GM18508 (cell line): ENCODE measurements around the gene CCDC116.
"Not testable (repeated sequence)": the region's sequence is repeated elsewhere in the genome, so short reads cannot be mapped to it uniquely, and the experiment has no call there.

Experiments used
- ATAC-seq: cut with Tn5 transposase; IDR thresholded peaks from one replicate; pipeline ENCODE4 v1.9.1; 2021; ENCODE audit warnings: moderate number of reproducible peaks; ENCODE audit not compliant: insufficient read depth, unreplicated experiment

CCDC116 gene

GRCh38 chr22:21632237-21632895 is at the start of gene CCDC116:
Gene CCDC116 (plus strand): TSS chr22:21632760. CDS start chr22:21633182, 422 bp downstream.
- ATAC-seq: no peak

DNA sequence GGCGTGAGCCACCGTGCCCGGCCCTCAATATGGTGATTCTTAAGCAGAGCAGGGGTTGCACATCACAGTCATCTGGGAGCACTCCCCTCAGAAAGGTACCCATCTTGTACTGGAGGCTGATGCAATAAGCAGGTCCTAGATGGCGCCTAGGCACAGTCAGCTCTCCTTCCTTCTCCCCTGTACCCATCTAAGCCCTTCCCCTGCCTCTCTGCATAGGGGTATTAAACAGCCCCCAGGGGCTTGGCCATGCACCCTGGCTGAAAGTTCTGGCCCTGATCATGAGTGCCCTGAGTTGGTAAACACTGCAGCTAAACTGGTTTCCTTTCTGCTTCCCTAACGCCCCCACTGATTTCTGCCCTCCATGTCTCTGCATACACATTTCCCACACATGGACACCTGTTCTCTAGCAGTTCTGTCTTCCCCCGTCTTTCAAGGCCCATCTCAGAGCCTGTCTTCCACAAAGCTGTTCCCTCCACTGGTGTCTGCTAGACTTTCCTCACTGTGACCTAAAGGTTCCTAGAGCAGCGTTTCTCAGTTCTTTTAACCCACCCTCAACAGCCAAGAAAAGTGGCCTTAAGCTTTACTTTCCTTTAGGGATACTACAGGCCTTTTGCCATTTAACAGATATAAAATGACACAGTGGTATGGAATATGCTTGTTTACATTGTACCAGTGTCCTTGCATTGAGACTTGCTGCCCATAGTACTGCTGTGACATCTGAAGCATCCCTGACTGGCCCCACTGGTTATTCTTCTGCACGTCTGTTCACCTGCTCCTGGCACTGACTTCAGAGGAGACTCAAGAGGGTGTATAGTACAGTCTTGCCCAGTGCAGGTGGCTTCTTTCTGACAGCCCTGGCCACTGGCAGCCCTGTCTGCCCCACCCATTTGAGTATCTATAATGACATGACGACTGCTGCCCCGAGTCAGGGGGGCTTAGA is 49.5 kb upstream of the CCDC116 start:
- ATAC-seq: no peak

GRCh38 chr22:21585389-21585788 is 47.2 kb upstream of the CCDC116 start:
- no peak for ATAC-seq

DNA sequence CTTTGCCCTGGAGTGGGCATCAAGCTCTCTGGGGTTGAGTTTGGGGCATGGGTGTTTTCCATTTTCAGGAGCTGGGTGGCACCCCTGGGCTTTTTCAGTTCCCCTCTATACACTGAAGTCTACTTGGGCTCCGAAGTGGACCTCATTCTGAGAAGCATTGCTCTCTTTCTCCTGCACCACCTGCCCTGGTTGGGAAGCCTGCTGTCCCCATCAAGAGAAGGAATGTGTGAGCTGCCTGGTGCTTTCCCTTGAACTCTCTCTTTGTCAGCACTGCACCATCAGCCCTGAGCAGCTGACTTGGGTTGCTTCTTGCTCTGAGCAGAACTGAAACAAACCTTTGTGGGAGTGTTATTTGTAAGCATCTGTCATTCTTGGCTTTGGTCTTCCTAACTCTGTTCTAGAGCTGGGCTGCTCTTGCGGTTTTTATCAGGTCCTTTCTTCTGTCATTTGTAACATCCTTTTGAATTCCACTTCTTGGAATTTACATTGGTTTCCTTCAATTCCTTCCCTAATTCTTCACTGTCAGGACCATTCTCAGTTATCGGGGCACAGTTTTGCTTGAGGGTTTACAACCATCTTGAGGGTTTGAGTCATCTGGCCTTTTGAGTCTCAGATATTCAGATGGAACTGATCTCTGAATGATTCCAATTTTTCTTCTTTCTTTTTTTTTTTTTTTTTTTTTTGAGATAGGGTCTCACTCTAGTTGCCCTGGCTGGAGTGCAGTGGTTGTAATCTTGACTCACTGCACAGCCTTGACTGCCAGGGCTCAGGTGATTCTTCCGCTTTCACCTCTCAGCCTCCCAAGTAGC is 44.6 kb upstream of the CCDC116 start:
- ATAC-seq: no peak

DNA sequence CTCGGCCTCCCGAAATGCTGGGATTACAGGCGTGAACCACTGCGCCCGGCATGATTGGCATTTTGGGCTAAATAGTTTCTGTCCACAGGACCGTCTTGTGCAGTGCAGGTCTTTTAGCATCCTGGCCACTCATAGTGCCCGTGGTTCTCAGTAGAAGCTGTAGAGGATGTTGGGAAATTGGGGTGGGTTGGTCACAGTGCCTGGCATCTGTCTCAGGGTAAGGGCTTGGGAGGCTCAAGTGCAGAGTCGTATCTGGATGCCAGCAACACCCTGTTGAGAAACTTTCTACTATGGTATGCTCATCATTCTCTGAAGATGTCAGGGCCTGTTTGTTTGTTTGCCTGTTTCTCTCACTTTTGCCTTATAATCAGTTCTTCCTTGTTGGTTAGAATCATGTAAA is 43.2 kb upstream of the CCDC116 start:
- ATAC-seq: no peak

DNA sequence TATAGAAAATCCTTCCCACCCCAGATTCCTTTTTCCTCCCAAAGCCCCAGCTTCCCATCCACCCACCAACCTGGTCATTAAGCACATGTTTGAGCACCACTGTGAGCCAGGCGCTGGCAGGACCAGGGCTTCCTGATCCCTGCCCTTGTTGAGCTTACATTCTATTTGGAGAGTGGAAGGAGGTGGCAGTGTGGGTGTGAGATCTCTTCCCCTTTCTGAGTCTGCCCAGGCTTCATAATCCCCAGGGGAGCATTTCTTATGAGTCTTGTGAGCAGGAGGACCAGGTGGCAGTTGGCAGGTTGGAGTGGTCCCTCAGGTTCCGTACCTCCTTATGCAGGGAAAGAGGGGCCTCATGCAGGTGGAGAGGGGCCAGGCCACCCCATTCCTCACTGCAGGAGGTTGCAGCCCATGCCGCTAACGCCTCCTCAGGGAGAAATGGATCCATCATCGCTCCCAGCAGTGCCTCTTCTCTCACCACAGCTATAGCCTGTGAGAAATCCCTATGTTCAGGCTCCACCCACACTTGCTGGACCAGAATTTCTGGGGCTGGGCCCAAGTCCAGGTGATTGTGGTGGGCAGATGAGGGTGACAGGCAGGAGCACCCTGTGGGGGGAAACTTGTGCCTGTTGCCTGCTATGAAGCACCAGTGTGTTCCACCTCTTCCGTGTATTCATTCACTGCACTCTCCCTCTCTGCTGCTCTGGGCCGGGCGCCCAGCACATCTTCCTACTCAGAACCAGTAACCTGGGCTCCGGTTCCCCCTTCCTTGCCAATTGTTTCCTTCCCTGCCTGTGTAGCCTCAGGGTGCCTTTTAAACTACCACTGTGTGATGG is 41.5 kb upstream of the CCDC116 start:
- no peak for ATAC-seq

- no peak for ATAC-seq
Measured at GRCh38 chr22:21591695-21592094, 40.9 kb upstream of the CCDC116 start.

- no peak for ATAC-seq
Measured at GRCh38 chr22:21592422-21592821, 40.1 kb upstream of the CCDC116 start.

DNA sequence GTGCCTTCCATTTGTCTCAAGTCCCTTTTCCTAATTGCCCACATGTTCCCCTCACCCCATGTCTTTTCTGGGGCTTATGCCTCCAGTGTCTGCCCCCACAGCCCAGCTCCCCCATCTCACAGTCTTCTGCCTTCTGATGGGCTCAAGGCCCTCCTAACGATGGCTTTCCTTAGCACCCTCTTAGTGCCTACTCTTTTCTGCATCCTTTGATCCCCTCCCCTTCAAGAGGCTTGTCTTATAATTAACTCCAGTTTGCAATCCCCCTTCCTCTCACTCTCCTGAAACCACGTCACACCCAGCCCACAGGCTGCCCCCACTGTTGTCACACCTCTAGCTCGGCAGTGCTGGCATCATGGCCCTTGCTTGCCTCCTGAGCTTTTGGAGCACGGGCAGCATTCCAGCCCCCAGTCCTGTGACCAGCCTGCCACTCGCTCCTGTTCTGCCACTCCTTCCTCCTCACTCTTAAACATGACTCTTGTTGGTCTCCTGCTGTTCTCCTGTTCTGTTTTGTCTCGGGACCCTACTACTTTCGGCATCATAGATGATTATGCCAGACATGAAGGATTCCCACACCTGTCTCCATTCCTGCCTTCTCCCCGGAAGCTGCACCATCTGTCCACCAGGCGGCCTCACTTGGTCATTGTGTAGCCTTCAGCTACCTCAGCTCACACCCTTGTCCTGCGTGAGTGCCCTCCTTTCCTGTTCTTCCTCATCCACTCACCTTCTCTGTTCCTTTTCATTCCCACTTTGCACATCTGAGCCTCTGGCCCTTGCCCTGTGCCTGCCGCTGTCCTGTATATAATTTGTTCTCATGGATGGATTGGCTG is 38.9 kb upstream of the CCDC116 start:
- no peak for ATAC-seq

- ATAC-seq: no peak
Measured at GRCh38 chr22:21594865-21595452, 37.6 kb upstream of the CCDC116 start.

DNA sequence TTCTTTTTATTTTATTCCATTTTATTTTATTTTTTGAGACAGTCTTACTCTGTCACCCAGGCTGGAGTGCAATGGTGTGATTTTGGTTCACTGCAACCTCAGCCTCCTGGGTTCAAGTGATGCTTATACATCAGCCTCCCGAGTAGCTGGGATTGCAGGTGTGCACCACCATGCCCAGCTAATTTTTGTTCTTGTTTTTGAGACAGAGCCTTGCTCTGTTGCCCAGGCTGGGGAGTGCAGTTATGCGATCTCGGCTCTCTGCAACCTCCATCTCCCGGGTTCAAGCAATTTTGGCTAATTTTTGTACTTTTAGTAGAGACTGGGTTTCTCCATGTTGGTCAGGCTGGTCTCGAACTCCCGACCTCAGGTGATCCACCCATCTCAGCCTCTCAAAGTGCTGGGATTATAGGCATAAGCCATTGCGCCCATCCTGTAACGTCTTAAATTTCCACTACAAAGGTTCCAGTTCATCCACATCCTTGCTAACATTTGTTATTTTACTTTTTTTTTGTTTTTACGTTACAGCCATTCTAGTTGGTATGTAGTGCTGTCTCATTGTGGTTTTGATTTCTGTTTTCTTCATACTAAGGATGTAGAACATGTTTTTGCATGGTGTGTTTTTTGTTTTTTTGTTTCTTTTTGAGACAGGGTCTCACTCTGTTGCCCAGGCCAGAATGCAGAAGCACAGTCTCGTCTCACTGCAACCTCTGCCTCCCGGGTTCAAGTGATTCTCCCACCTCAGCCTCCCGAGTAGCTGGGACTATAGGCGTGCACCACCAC is 36.0 kb upstream of the CCDC116 start:
- not testable (repeated sequence) for ATAC-seq

DNA sequence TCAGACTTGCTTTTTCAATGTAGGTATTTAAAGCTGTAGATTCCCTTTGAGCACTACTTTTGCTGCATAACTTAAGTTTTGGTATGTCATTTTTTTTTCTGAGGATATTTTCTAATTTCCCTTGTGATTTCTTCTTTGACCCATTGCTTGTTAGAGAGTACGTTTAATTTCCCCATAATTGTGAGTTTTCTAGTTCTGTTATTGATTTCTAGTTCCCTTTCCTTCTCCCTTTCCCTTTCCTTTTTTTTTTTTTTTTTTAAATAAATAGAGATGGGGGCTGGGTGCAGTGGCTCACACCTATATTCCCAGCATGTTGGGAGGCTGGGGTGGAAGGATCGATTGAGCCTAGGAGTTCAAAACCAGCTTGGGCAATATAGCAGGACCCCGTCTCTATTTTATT is 34.3 kb upstream of the CCDC116 start:
- no peak for ATAC-seq

- ATAC-seq: no peak
Measured at GRCh38 chr22:21599053-21599893, 33.3 kb upstream of the CCDC116 start.

DNA sequence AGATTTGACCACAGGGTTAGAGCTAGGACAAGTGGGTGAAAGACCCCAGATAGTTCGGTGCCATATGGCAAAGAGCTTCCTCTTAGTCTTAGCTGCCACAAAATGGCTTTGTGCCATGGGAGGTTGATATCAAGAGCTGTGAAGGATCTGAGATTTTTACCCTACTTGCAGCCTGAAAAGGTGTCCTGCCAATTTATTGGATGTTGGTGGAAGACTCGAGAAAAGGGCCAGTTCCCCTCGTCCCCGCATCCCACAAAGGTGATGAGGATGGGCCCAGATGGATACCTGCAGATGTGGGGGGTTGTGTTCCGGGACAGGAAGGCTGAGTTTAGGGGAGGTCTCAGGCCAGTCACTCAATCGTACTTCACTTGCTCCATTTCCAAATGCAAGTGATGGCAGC is 30.0 kb upstream of the CCDC116 start:
- ATAC-seq: no peak

- ATAC-seq: no peak
Measured at GRCh38 chr22:21603973-21604372, 28.6 kb upstream of the CCDC116 start.

GRCh38 chr22:21605887-21606564 is 26.5 kb upstream of the CCDC116 start:
- ATAC-seq: no peak

DNA sequence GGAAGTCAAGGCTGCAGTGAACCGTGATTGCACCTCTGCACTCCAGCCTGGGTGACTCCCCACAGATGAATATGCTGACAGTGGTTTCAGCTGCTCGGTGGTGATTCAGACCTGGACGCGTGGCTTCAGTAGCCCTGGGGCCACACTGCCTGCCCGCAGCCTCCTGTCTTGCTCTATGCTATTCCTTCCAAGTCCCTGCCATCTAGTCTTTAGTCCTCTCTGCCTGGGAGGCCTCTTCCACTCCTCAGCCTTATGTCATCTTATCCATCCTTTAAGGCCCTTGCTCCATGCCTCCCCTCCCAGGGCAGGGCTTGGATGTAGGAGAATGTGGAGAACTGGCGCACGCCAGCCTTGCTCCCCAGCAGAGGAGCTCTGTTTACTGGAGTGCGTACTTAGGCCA is 25.8 kb upstream of the CCDC116 start:
- ATAC-seq: no peak
